NCI-H2029 (cell line): Measurements from ENCODE around the gene TEX26.
"Not testable (repeated sequence)": the region's sequence is repeated elsewhere in the genome, so short reads cannot be mapped to it uniquely, and the experiment has no call there.

Source experiments
- DNase-seq: peaks from one replicate; lab custom pipeline; 2025; lab: John Stamatoyannopoulos, UW

TEX26 gene

GRCh38 chr13:30918662-30919405 lies 13.6 kb upstream of the TEX26 start:
- DNase-seq: no peak

- no peak for DNase-seq
These were observed 12.1 kb upstream of the TEX26 start for GRCh38 chr13:30920162-30920909.

GRCh38 chr13:30923418-30923817 lies 9.0 kb upstream of the TEX26 start:
- no peak for DNase-seq

GRCh38 chr13:30924721-30925120 lies 7.7 kb upstream of the TEX26 start:
- DNase-seq: no peak

GRCh38 chr13:30925429-30925828 lies 7.0 kb upstream of the TEX26 start:
- no peak for DNase-seq

- DNase-seq: no peak
These were observed 5.7 kb upstream of the TEX26 start for GRCh38 chr13:30926781-30927180.

- DNase-seq: not testable (repeated sequence)
These were observed 5.3 kb upstream of the TEX26 start for GRCh38 chr13:30927188-30927587.

- no peak for DNase-seq
These were observed 4.9 kb upstream of the TEX26 start for GRCh38 chr13:30927595-30927994.

- DNase-seq: no peak
These were observed 3.5 kb upstream of the TEX26 start for GRCh38 chr13:30928978-30929377.

- no peak for DNase-seq
These were observed 856 bp downstream of the TEX26 start for GRCh38 chr13:30933354-30933670.

GRCh38 chr13:30934381-30934780 lies 1.9 kb downstream of the TEX26 start:
- no peak for DNase-seq

GRCh38 chr13:30934803-30935202 lies 2.3 kb downstream of the TEX26 start:
- no peak for DNase-seq

GRCh38 chr13:30936971-30937370 lies 4.5 kb downstream of the TEX26 start:
- no peak for DNase-seq

- no peak for DNase-seq
These were observed 11.4 kb downstream of the TEX26 start for GRCh38 chr13:30943881-30944280.

GRCh38 chr13:30957258-30957943 lies 24.9 kb downstream of the TEX26 start:
- no peak for DNase-seq

- no peak for DNase-seq
These were observed 27.2 kb downstream of the TEX26 start for GRCh38 chr13:30959678-30960077.

GRCh38 chr13:30963791-30964190 lies 31.3 kb downstream of the TEX26 start:
- DNase-seq: peak; percentile 16

- DNase-seq: no peak
These were observed 32.9 kb downstream of the TEX26 start for GRCh38 chr13:30965380-30965779.

GRCh38 chr13:30966101-30966500 lies 33.6 kb downstream of the TEX26 start:
- no peak for DNase-seq

- no peak for DNase-seq
These were observed 36.4 kb downstream of the TEX26 start for GRCh38 chr13:30968846-30969245.

- DNase-seq: no peak
These were observed 39.1 kb downstream of the TEX26 start for GRCh38 chr13:30971575-30971974.

GRCh38 chr13:30972888-30973377 lies 40.5 kb downstream of the TEX26 start:
- no peak for DNase-seq

GRCh38 chr13:30974350-30974749 lies 41.9 kb downstream of the TEX26 start:
- no peak for DNase-seq
